Ishikawa (cell line): Measurements from ENCODE around the gene MYO1E.

Experiments used
- MAX ChIP-seq: IDR thresholded peaks from 2 replicates; pipeline ENCODE4 v1.6.1; 2012
- NFIC ChIP-seq: IDR thresholded peaks from 2 replicates; pipeline ENCODE4 v1.6.1; 2012
- TAF1 ChIP-seq: IDR thresholded peaks from 2 replicates; pipeline ENCODE4 v1.6.1; 2012; ENCODE audit warnings: low read depth, mild to moderate bottlenecking
- YY1 ChIP-seq: IDR thresholded peaks from 2 replicates; pipeline ENCODE4 v1.6.1; 2012; ENCODE audit warnings: low read depth
- ZBTB7A ChIP-seq: IDR thresholded peaks from 2 replicates; pipeline ENCODE4 v1.6.1; 2012; ENCODE audit warnings: low read depth

DNA sequence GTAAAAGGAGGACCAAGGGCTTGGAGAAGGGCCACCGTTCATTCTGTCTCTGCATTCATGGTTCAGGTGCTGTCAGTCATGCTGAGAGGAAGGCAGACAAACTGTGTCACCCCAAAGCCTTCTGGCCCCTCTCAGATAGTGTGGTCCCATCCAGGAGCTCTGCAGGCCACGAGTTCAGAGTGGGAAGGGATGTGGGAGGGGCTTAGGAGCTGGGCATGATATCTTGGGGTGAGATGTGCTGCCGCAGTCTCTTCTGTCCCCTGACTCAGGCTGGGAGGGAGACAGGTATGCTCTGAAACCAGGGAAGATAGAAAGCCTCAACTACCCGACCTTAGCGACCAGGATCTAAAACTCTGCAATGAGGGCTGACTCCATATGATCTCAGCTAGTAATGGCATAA is 19.6 kb upstream of the MYO1E start:
- TF ChIP-seq ZBTB7A (no peak), YY1 (no peak), TAF1 (no peak), MAX (no peak), NFIC (no peak)
